GM18511 (cell line): ENCODE measurements around the gene ZNF296.

ENCODE experiments used
- ATAC-seq: cut with Tn5 transposase; IDR thresholded peaks from one replicate; pipeline ENCODE4 v1.9.1; 2021; ENCODE audit warnings: mild to moderate bottlenecking, moderate library complexity; ENCODE audit not compliant: unreplicated experiment

The ZNF296 gene

DNA sequence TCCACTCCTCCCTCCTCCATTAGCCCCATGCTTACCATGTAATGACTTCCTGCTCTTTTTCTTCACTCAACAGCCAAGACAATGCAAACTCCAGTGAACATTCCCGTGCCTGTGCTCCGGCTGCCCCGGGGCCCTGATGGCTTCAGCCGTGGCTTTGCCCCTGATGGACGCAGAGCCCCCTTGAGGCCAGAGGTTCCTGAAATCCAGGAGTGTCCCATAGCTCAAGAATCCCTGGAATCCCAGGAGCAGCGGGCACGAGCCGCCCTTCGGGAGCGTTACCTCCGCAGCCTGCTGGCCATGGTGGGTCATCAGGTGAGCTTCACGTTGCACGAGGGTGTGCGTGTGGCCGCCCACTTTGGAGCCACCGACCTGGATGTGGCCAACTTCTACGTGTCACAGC is 13.8 kb upstream of the ZNF296 start:
- no peak for ATAC-seq

DNA sequence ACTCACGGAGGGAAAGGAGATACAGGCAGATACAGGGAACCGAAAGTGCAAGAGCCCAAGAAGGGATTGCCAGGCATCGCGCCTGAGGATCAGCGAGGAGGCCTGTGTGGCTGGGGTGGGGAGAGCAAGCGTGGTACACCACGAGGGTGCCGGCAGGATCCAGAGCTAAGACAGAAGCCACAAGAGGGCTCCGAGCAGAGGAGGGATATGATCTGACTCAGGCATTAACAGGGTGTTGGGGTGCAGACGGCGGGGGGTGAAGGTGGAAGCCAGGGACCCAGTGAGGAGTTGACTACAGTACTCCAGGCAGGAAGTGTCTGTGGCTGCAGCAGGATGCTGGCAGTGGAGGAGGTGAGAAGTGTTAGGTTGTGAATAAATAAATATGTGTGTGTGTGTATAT is 11.3 kb upstream of the ZNF296 start:
- ATAC-seq = no peak

GRCh38 chr19:45086480-45086879 is 10.2 kb upstream of the ZNF296 start:
- ATAC-seq = no peak

DNA sequence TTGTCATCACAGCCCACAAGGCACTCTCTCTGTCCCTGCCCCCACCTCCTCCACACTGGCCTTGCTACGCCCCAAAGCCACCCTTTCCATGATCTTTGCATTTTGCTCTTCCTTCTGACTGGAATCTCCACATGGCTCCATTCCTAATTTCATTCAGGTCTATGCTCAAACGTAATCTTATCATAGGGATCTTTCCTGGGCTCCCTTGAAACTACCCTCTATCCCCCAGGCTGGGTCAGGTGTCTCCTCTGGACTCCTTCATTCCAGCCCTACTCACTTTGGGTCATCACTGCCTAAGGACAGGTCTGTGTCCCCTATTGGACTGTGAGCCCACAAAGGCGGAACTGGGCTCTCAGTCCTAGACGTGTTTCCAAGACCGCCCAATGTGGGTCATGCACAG is 5.9 kb upstream of the ZNF296 start:
- no peak for ATAC-seq

DNA sequence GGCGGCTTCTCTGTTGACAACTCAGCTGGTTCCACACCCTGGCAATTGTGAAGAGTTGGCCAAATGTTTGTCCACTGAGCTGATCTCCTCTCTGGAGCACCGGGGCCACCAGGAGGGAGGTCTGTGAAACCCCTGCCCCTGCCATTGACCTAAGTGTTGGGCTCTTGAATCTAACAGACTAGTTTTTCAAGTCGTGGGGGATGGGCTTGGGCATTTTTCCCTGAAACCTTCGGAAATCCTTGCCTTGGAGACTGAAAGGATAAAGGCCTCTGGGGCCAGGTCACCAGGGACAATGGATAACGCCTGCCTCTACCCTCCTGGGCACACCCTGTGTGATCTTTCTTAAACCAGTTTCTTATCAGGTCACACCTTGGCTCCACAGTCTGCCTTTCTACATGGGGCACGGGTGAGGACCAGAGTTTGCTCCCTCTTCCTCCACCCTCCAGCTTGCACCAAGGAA is 3.7 kb upstream of the ZNF296 start:
- ATAC-seq = no peak

GRCh38 chr19:45079063-45079910 is 3.0 kb upstream of the ZNF296 start, which contains the start of gene GEMIN7:
Gene GEMIN7 (plus strand): TSS chr19:45079260. CDS start chr19:45090115, 10,855 bp downstream.
- ATAC-seq = no peak

DNA sequence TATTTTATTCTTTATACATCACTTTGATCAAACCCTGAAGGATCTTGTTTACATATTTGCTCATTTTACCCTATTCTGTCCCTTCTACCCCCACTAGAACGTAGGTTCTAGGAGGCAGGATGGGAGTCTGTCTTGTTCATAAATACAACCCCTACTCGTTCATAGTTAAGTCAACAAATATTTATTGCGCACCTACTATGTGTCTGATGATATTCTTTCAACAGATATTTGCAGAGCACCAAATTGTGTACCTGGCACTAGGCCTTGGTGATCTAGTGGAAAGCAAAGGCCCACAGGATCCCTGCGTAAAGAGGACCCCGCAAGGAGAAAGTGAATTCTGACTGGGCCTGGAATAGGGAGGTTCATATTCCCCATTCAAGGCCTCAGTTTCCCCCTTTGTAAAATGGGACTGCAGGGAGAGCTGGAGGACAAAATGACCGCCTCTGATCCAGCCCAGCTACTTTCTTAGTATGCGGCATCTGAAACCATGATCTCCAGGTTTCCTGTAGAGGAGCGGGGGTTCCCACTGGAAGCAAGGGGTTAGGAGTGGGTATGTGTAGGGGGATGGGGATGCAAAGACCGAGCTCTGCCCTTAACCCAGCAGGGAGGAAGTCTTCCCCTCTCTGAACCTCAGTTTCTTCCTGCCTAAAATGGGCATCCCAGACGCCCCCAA is 2.2 kb upstream of the ZNF296 start:
- no peak for ATAC-seq

- no peak for ATAC-seq
Measured at GRCh38 chr19:45076851-45077730, 813 bp upstream of the ZNF296 start.

DNA sequence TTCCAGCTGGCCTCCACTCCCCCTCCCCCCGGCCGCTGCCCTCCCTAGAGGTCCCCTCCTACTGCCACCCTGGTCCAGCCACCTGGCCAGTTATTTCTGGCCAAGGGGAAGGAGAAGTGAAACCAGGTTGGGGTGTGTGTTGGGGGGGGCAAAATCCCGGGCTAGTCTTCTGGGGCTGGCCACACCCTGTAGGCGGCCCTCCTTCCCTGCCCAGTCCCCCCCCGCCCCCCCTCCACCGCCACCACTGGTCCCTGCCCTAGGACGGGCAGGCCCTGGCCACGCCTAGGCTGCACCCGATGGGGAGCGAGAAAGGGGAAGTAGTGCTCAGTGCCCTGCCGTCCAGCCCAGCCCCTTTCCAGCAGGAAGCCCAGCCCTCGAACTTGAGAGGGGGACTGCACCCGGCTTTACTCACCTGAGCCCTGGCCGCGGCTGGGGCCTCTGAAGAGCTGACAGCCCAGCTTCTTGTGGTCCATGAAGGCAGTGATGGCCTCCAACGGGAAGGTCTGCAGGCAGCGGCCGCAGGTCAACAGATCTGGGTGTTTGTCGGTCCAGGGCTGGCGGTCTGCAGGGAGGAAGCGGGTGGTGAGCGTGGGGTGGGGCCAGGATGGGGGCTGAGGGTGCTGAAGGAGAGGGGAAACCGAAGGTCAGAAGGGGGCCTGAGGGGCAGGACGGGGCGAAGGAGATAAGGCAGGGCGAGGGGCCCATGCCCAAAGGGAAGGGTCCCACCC is 813 bp downstream of the ZNF296 start:
- ATAC-seq = peak; percentile 70

DNA sequence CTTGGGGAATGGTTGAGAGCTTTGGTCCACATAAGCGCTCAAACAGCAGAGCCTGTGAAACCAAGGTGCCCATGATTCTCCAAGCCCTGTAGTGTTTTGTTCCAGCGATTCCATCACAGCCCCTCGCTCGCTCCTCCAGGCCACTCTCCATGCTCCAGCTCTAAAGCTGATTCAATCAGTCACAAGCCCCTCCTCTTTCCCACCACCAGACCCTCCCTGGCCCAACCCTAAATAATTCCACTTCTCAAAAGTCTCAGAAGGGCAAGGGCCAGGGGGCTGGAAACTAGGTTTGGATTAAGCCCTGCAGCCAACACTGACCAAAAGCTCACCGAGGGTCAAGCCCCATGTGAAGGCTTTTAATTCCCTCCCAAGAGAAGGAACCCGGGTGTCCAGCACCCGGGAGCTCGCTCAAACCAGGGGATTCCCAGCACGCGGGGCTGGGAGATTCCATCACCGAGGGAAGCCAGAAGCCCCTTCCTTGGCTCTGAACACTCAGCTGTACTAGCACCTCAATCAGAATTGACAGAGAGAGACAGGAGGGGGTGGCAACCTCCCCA is 1.5 kb downstream of the ZNF296 start:
- no peak for ATAC-seq

- no peak for ATAC-seq
Measured at GRCh38 chr19:45071969-45072790, 4.1 kb downstream of the ZNF296 start.

- no peak for ATAC-seq
Measured at GRCh38 chr19:45071545-45071938, 4.7 kb downstream of the ZNF296 start.

DNA sequence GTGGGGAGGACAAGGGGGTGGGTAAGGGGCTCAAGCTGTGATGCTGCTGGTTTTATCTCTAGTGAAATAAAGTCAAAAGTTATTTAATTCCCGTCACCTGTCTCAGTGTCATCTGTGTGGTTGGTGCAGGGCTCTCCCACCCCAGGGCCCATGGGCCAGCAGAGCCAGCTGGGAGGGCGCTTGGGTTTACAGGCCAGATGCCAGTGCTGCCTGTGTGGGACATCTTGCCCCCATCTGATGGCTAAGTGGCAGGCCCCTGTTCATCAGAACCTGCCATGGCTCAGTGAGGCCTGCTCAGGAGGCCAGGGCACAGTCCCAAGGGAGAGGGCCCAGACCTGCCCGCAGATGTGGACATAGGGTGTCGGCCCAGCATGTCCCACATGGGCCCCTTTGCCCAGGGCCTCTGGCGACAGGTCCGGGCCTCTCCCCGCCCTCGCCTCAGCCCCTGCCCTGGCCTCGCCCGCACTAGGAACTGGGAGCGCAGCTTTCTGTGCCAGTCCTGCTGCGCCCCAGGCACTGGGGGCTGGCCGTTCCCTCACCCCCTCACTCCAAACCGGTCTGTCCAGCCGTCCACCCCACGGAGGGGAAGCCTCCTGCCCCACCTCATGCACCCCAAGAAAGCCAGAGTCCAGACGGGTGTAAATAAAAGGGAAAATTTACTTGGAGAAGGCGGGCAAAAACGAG is 5.3 kb downstream of the ZNF296 start:
- ATAC-seq = no peak

DNA sequence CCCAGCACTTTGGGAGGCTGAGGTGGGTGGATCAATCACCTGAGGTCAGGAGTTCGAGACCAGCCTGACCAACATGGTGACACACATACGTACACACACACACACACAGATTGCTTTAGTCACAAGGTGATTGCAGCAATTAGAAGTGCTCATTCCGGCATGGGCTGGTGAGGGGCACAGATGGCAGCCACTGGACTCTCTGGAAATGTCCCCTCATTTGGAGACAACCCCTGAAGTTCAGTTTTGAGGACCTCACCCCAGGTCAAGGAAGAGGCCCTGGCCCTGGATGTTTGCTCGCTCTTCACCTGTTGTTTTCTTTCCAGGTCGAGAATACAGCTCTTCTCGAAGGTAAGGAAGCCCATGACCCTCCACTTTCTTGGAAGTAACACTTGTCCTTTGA is 6.1 kb downstream of the ZNF296 start:
- ATAC-seq = no peak

DNA sequence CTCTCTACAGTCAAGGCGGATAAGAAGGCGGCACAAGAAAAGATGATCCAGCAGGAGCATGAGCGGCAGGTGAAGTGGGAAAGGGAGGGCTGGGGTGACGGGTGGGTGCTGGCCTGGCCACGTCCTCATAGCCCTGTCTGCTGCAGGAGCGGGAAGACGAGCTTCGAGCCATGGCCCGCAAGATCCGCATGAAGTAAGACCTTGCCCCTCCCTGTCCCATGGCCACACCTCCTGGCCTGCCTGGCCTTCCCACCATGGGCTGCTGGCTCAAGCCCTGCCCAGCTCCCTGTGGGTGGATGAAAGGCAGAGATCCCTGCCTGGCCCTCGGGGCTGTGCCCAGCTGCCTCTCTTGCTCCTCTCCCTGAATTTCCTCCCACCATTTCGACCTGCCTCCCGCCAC is 7.2 kb downstream of the ZNF296 start:
- ATAC-seq = no peak

DNA sequence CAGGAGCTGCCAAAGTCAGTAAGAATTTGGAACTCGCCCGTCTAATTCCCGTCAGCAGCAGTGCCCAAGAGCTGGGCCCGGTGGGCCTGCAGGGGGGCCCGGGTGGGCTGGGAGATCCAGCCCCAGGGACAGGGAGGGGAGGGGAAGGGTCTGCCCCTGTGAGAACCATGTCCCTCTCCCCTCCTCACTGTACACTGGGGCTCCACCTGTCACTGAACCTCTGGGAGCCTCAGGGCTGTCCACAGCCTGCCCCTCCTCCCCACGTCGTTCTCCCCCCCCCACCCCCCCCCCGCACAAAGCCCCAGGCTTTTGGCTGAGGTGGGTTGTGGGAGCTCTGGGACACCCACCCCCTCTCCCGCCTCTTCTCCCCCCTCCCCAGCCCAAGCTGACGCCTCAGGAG is 8.2 kb downstream of the ZNF296 start:
- ATAC-seq = no peak

DNA sequence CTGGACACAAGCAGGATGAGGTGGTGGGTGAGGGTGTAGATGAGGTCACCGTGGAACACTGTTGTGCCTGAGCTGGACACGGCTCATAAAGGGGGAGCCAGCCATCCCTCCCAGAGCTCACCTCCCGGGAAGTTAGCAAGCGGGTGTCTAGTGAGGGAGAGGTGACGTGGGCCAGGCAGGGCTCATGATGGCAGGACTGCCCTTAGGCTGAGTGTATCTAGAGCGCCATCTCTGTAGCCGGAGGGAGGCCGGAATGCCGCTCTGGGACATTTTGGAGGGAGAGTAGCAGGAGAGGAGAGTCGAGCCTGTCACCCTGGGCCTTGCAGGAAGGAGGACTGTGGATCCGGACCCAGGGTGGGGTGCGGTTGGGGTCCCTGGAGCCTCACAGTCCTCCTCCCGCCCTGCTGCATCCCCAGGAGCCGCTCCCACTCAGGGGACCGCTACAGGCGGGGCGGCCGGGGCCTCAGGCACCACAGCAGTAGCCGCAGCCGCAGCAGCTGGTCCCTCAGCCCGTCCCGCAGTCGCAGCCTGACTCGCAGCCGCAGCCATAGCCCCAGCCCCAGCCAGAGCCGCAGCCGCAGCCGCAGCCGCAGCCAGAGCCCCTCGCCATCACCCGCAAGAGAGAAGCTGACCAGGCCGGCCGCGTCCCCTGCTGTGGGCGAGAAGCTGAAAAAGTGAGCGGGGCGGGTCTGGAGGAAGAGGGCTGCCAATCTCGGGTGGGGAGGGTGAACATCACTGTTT is 9.2 kb downstream of the ZNF296 start:
- ATAC-seq = no peak
